Heart left ventricle (tissue), 13 donors: ENCODE data around the gene GSKIP.

Experiments
- CTCF ChIP-seq, 12 donors: fragments of 200-600 bp; sonication (generic) in 4 of 12; IDR thresholded peaks; one replicate each; pipeline versions ENCODE4 v1.5.0 to v1.8.0; 2018 to 2022; ENCODE audit warnings: antibody characterized with exemption in 12 of 12, mild to moderate bottlenecking in 5 of 12
- POLR2A ChIP-seq, 2 donors: fragments of 450-650 bp; IDR thresholded peaks; one replicate each; pipeline ENCODE4 v1.6.1; 2017; ENCODE audit warnings: antibody characterized with exemption in 2 of 2, mild to moderate bottlenecking in 2 of 2, moderate library complexity in 2 of 2
- donor health status: ischemic (EF 13 %, LVEDD 7.1; RV severe dilation, severe dysfunction).
- donor health status: DM: no; HTN: yes; CAD: no.
- donor health status: DM: no; HTN: no; CAD: no.
- donor health status: ischemic (EF 25% LVEDD 6.9; RV normal size, moderate dysfunction).
- donor health status: ischemic (EF 25% LVEDD 5.7; RV mildly dilated, moderate dysfunction).
- donor health status: ischemic (EF 35%, LVEDD 5.7; RV mildly dilated, moderate dysfunction).
- donor health status: nonischemic (EF 11% LVEDD 7.7; RV severe dilation, severe dysfunction).
- donor health status: DM: yes; HTN: yes; CAD: no.
- donor health status: PGD.
- donor health status: ischemic (EF 29% LVEDD 5.4; RV normal size, mild dysfunction).
- donor health status: nonischemic (EF 23%, LVEDD 6.1; RV moderate dilation, normal function).

GRCh38 chr14:96418075-96418474 lies 54.7 kb downstream of the GSKIP start:
- TF ChIP-seq CTCF (IDR thresholded peaks at IDR 0.05) (no peak), POLR2A (IDR thresholded peaks at IDR 0.05) (no peak)
